GM12891 (cell line): ENCODE data around the gene NAV2.

ENCODE experiments used
- DNase-seq: peaks from one replicate; pipeline ENCODE4 v3.0.0; 2011; ENCODE audit warnings: low spot score; ENCODE audit not compliant: insufficient read length
- FAIRE-seq: peaks from 2 replicates; lab custom pipeline; 2011; peaks lifted over from hg19 to GRCh38; lab: Jason Lieb, UNC
- PAX5 ChIP-seq: IDR thresholded peaks from 2 replicates; pipeline ENCODE4 v1.6.1; 2011; ENCODE audit warnings: low read length, moderate library complexity, mild to moderate bottlenecking; ENCODE audit not compliant: insufficient read depth, severe bottlenecking
- POLR2A ChIP-seq: IDR thresholded peaks from 2 replicates; pipeline ENCODE4 v1.6.1; 2011; ENCODE audit warnings: low read depth, low read length, control low read depth
- POLR2AphosphoS5 ChIP-seq: IDR thresholded peaks from 2 replicates; pipeline ENCODE4 v1.6.1; 2011; ENCODE audit warnings: low read depth, low read length, control low read depth
- POU2F2 ChIP-seq: IDR thresholded peaks from 2 replicates; pipeline ENCODE4 v1.6.1; 2011; ENCODE audit warnings: low read depth, mild to moderate bottlenecking, control low read depth, low read length, moderate library complexity
- SPI1 ChIP-seq: IDR thresholded peaks from 2 replicates; pipeline ENCODE4 v1.6.1; 2011; ENCODE audit warnings: low read depth, low read length, control low read depth
- TAF1 ChIP-seq: IDR thresholded peaks from 2 replicates; pipeline ENCODE4 v1.6.1; 2011; ENCODE audit warnings: low read depth, low read length, control low read depth

Gene NAV2

DNA sequence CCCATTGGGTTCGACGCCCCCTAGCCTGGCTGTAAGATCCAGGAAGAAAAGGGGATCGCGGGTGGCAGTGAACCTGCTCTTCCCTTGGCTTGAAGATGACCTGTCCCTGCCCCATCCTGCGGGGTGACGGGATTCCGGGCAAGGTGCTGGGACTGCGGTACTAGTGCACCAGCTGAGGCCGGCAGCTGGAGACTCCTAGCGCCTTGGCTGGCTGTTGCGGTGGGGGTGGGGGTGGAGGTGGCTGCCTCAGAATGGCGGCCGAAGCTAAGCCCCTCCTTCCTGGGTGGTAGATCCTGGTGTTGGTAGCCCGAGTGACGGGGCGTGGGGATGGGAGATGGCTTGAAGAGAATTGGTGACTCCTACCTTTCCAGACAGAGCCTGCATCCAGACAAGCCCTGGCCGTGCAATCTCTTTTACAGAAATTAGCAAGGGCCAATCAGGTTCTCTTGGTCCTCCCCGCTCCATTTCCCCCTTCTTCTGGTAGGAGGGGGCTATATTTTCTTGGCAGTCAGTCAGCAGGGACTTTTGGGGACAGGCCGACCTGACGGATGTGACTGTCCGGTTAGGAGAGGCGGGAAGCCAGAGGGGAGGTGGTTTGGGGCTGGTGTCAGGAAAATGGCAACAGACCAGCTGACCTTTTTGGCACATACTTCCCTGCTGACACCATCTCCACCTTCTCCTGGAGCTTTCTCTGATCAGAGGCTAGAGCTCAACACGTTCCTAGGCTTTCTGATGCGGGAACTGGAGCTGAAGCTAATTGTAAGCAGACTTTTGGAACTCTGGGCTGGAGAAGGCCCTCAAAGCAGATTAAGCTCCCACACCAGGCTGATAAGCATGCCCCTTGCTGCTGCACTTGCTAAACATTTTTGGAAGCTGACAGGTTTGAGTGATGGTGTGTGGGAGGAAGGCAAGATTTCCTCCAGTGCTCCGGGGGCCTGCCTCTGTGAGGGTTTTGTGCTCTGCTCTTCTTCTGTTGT lies 2.0 kb downstream of the NAV2 start:
- FAIRE-seq = no peak
- TF ChIP-seq POLR2AphosphoS5 (no peak), PAX5 (no peak), POLR2A (no peak), POU2F2 (no peak)
- no peak for DNase-seq

GRCh38 chr11:19715373-19715772 lies 2.7 kb downstream of the NAV2 start:
- DNase-seq (no peak), FAIRE-seq (no peak)
- TF ChIP-seq TAF1 = no peak
- TF ChIP-seq POLR2AphosphoS5 = no peak
- no peak for TF ChIP-seq POLR2A

GRCh38 chr11:19718051-19718450 lies 5.4 kb downstream of the NAV2 start:
- FAIRE-seq = no peak
- TF ChIP-seq POU2F2 (no peak), POLR2A (no peak), TAF1 (no peak), POLR2AphosphoS5 (no peak), SPI1 (no peak), PAX5 (no peak)

GRCh38 chr11:19718951-19719350 lies 6.3 kb downstream of the NAV2 start:
- DNase-seq (no peak), FAIRE-seq (no peak)
- TF ChIP-seq POLR2AphosphoS5 (no peak), POU2F2 (no peak), POLR2A (no peak), PAX5 (no peak), TAF1 (no peak), SPI1 (no peak)

More at GRCh38 chr11:19718051-19718450, 5.4 kb downstream of the NAV2 start:
- no peak for DNase-seq

- DNase-seq = no peak
- TF ChIP-seq SPI1 (no peak), POU2F2 (no peak), POLR2A (no peak), PAX5 (no peak), TAF1 (no peak), POLR2AphosphoS5 (no peak)
- FAIRE-seq = no peak
Observed at GRCh38 chr11:19719960-19720359, 7.3 kb downstream of the NAV2 start.

GRCh38 chr11:19721176-19721575 lies 8.5 kb downstream of the NAV2 start:
- no peak for FAIRE-seq
- no peak for DNase-seq
- no peak for TF ChIP-seq POLR2AphosphoS5
- TF ChIP-seq POU2F2 = no peak
- TF ChIP-seq TAF1 = no peak
- TF ChIP-seq PAX5 = no peak
- TF ChIP-seq SPI1 = no peak
- no peak for TF ChIP-seq POLR2A

- no peak for TF ChIP-seq POLR2A
- TF ChIP-seq POU2F2 = no peak
- TF ChIP-seq PAX5 = no peak
- no peak for TF ChIP-seq POLR2AphosphoS5
- no peak for TF ChIP-seq TAF1
- TF ChIP-seq SPI1 = no peak
- DNase-seq (no peak), FAIRE-seq (no peak)
Observed at GRCh38 chr11:19722702-19723101, 10.1 kb downstream of the NAV2 start.

DNA sequence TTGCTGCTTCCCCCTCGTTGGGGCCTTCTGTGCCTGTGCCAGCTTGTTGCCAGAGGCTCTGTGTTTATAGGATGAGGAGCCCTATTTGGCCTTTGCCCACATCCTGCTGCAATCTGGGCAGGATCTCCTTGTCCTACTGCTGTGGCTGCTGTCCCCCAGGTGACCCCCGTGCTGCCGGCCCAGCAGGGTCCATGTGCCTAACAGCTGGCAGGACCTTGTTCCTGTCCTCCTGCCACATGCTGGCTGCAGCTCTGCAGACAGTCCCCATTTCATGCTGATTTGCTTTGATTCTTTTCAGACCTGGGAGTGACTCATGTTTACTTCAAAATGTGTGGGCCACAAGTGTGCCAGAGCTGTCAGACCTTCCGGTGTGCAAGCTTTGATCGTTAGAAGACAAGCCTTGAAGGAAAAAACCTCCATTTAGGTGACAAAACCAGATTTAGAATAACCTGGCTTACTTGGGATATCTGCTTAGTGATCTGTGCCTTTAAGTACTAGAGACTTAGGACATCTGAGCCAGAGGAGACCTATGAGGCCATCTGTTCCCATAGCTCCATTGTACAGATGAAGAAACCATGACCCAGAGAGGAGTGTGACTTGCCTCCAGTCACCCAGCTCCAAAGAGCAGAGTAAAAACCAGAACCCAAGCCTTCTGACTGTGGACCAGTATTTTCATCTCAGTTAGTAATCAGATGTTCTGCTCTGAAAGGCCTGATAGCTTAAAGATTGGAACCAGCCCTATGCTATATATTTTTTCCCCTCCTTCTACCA lies 11.1 kb downstream of the NAV2 start:
- FAIRE-seq (no peak), DNase-seq (no peak)
- TF ChIP-seq POU2F2 = no peak
- no peak for TF ChIP-seq TAF1
- no peak for TF ChIP-seq SPI1

DNA sequence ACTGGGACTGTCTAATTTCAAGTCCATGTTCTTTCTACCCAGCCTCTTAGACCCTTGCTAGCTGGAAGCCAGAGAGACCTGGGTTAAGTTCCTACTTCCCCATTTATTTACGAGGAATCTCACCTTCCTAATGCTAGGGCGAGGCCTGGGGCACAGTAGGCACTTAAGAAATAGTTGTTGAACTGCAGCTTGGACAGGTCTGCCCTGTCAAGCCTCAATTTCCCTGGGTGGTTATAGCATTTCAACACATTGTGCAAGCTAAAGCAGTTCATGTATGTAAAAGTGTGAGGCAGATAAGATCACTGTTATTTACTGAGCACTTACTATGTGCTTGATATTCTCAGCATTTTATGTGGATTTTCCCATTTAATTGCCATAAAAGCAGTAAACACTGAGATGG lies 12.1 kb downstream of the NAV2 start:
- no peak for DNase-seq
- no peak for FAIRE-seq
- no peak for TF ChIP-seq PAX5
- TF ChIP-seq TAF1 = no peak
- no peak for TF ChIP-seq POU2F2
- no peak for TF ChIP-seq POLR2A
- no peak for TF ChIP-seq SPI1
- TF ChIP-seq POLR2AphosphoS5 = no peak
